ENCODE data around the gene TXNDC11. TPM values are rescaled to one million over a fixed set of nuclear protein-coding genes. Genes with fewer than 3 reads are reported as not detected.

TXNDC11 gene
- total and polyA plus RNA-seq, 4 donors: 19.9 to 43.6 (median 41.1) TPM

GRCh38 chr16:11781773-11782172, 39.1 kb upstream of the TXNDC11 start:
- DNase-seq: no peak

GRCh38 chr16:11780991-11781680, 38.5 kb upstream of the TXNDC11 start:
- 68% methylated on average over 4 of the region's 4 CpGs for WGBS, 2 donors
- DNase-seq (no peak), ATAC-seq (ENCODE audit: low FRiP score) (no peak)
- no peaks in the 10 kb centered on the region for H3K27me3 ChIP-seq (ENCODE audit: control insufficient read depth in 1 of 2, insufficient read depth in 2 of 2, low read length in 1 of 2)
- no peaks in the 10 kb centered on the region for H3K36me3 ChIP-seq (ENCODE audit: control insufficient read depth in 1 of 2, insufficient read depth in 2 of 2, low read length in 1 of 2)
- peaks cover 0 to 2% of the 10 kb centered on the region in 2 donors for H3K4me1 ChIP-seq (ENCODE audit: control insufficient read depth in 1 of 2, insufficient read depth in 2 of 2, low read length in 2 of 2)
- H3K27ac ChIP-seq (ENCODE audit: low read depth in 1 of 2, low read length in 2 of 2): peak overlapping the region in 1 of 2 donors; percentile 51
- intact Hi-C loops (cut with DNase I): loop anchor here in 1 of 2 donors (5.0 kb wide), 1 partner anchor 39 kb away; the partner anchor contains the start of gene TXNDC11
- no peaks in the 10 kb centered on the region for H3K9me3 ChIP-seq (ENCODE audit: control insufficient read depth, low read length)
- H3K4me3 ChIP-seq (ENCODE audit: low read length in 2 of 2): no peak overlapping the region

More at GRCh38 chr16:11781773-11782172, 39.1 kb upstream of the TXNDC11 start:
- H3K4me3 ChIP-seq (ENCODE audit: low read length in 2 of 2): peak overlapping the region; percentile 9 to 34
- H3K27me3 ChIP-seq (ENCODE audit: control insufficient read depth in 1 of 2, insufficient read depth in 2 of 2, low read length in 1 of 2): no peaks in the 10 kb centered on the region
- WGBS, 2 donors: 11 to 14% methylated on average over 5 of the region's 5 CpGs
- intact Hi-C loops (cut with DNase I): loop anchor here in 1 of 2 donors (5.0 kb wide), 1 partner anchor 39 kb away; the partner anchor contains the start of gene TXNDC11
- H3K27ac ChIP-seq (ENCODE audit: low read depth in 1 of 2, low read length in 2 of 2): peak overlapping the region; percentile 62 to 95
- H3K9me3 ChIP-seq (ENCODE audit: control insufficient read depth, low read length): no peaks in the 10 kb centered on the region
- ATAC-seq (ENCODE audit: low FRiP score): no peak
- peaks cover 0 to 2% of the 10 kb centered on the region in 2 donors for H3K4me1 ChIP-seq (ENCODE audit: control insufficient read depth in 1 of 2, insufficient read depth in 2 of 2, low read length in 2 of 2)
- no peaks in the 10 kb centered on the region for H3K36me3 ChIP-seq (ENCODE audit: control insufficient read depth in 1 of 2, insufficient read depth in 2 of 2, low read length in 1 of 2)

GRCh38 chr16:11779074-11779473, 36.4 kb upstream of the TXNDC11 start:
- peaks cover 2 to 7% of the 10 kb centered on the region in 2 donors for H3K36me3 ChIP-seq (ENCODE audit: control insufficient read depth in 1 of 2, insufficient read depth in 2 of 2, low read length in 1 of 2)

GRCh38 chr16:11774065-11774626, 31.5 kb upstream of the TXNDC11 start:
- Histone ChIP-seq H3K36me3 (ENCODE audit: control insufficient read depth in 1 of 2, insufficient read depth in 2 of 2, low read length in 1 of 2) (peaks cover 10% of the 10 kb centered on the region in 2 donors), H3K4me3 (ENCODE audit: low read length in 2 of 2) (no peak overlapping the region), H3K9me3 (ENCODE audit: control insufficient read depth, low read length) (no peaks in the 10 kb centered on the region), H3K27me3 (ENCODE audit: control insufficient read depth in 1 of 2, insufficient read depth in 2 of 2, low read length in 1 of 2) (no peaks in the 10 kb centered on the region), H3K4me1 (ENCODE audit: control insufficient read depth in 1 of 2, insufficient read depth in 2 of 2, low read length in 2 of 2) (no peaks in the 10 kb centered on the region), H3K27ac (ENCODE audit: low read depth in 1 of 2, low read length in 2 of 2) (no peak overlapping the region)
- 95% methylated on average over 3 of the region's 3 CpGs for WGBS, 2 donors
- intact Hi-C loops (cut with DNase I): no loop called here
- DNase-seq: no peak
- no peak for ATAC-seq (ENCODE audit: low FRiP score)

More at GRCh38 chr16:11779074-11779473, 36.4 kb upstream of the TXNDC11 start:
- DNase-seq (no peak), ATAC-seq (ENCODE audit: low FRiP score) (no peak)
- H3K27me3 ChIP-seq (ENCODE audit: control insufficient read depth in 1 of 2, insufficient read depth in 2 of 2, low read length in 1 of 2): no peaks in the 10 kb centered on the region
- no peaks in the 10 kb centered on the region for H3K9me3 ChIP-seq (ENCODE audit: control insufficient read depth, low read length)
- 97% methylated on average over 7 of the region's 7 CpGs for whole genome bisulfite sequencing, 2 donors
- H3K4me1 ChIP-seq (ENCODE audit: control insufficient read depth in 1 of 2, insufficient read depth in 2 of 2, low read length in 2 of 2): no peaks in the 10 kb centered on the region
- H3K27ac ChIP-seq (ENCODE audit: low read depth in 1 of 2, low read length in 2 of 2): no peak overlapping the region
- H3K4me3 ChIP-seq (ENCODE audit: low read length in 2 of 2): no peak overlapping the region
- intact Hi-C loops (cut with DNase I): no loop called here

- 86 to 88% methylated on average over 7 of the region's 7 CpGs for WGBS, 2 donors
- no peak overlapping the region for H3K4me3 ChIP-seq (ENCODE audit: low read length in 2 of 2)
These were observed 26.2 kb upstream of the TXNDC11 start for GRCh38 chr16:11768849-11769248.

GRCh38 chr16:11762431-11762830, 19.8 kb upstream of the TXNDC11 start:
- Histone ChIP-seq H3K4me3 (ENCODE audit: low read length in 2 of 2) (no peak overlapping the region), H3K27ac (ENCODE audit: low read depth in 1 of 2, low read length in 2 of 2) (no peak overlapping the region), H3K27me3 (ENCODE audit: control insufficient read depth in 1 of 2, insufficient read depth in 2 of 2, low read length in 1 of 2) (no peaks in the 10 kb centered on the region), H3K36me3 (ENCODE audit: control insufficient read depth in 1 of 2, insufficient read depth in 2 of 2, low read length in 1 of 2) (peaks cover 10% of the 10 kb centered on the region in 2 donors), H3K9me3 (ENCODE audit: control insufficient read depth, low read length) (no peaks in the 10 kb centered on the region), H3K4me1 (ENCODE audit: control insufficient read depth in 1 of 2, insufficient read depth in 2 of 2, low read length in 2 of 2) (no peaks in the 10 kb centered on the region)
- 88 to 90% methylated on average over 4 of the region's 4 CpGs for WGBS, 2 donors
- DNase-seq (no peak), ATAC-seq (ENCODE audit: low FRiP score) (no peak)
- intact Hi-C loops (cut with DNase I): no loop called here

More at GRCh38 chr16:11768849-11769248, 26.2 kb upstream of the TXNDC11 start:
- no peak overlapping the region for H3K27ac ChIP-seq (ENCODE audit: low read depth in 1 of 2, low read length in 2 of 2)
- no peak for ATAC-seq (ENCODE audit: low FRiP score)
- no peaks in the 10 kb centered on the region for H3K27me3 ChIP-seq (ENCODE audit: control insufficient read depth in 1 of 2, insufficient read depth in 2 of 2, low read length in 1 of 2)
- intact Hi-C loops (cut with DNase I): no loop called here
- H3K36me3 ChIP-seq (ENCODE audit: control insufficient read depth in 1 of 2, insufficient read depth in 2 of 2, low read length in 1 of 2): peaks cover 7 to 14% of the 10 kb centered on the region in 2 donors
- DNase-seq: no peak
- no peaks in the 10 kb centered on the region for H3K4me1 ChIP-seq (ENCODE audit: control insufficient read depth in 1 of 2, insufficient read depth in 2 of 2, low read length in 2 of 2)
- no peaks in the 10 kb centered on the region for H3K9me3 ChIP-seq (ENCODE audit: control insufficient read depth, low read length)

- no peaks in the 10 kb centered on the region for H3K27me3 ChIP-seq (ENCODE audit: control insufficient read depth in 1 of 2, insufficient read depth in 2 of 2, low read length in 1 of 2)
- no peak overlapping the region for H3K27ac ChIP-seq (ENCODE audit: low read depth in 1 of 2, low read length in 2 of 2)
- H3K9me3 ChIP-seq (ENCODE audit: control insufficient read depth, low read length): no peaks in the 10 kb centered on the region
- 97% methylated on average over 4 of the region's 4 CpGs for WGBS, 2 donors
- H3K4me1 ChIP-seq (ENCODE audit: control insufficient read depth in 1 of 2, insufficient read depth in 2 of 2, low read length in 2 of 2): no peaks in the 10 kb centered on the region
- DNase-seq: no peak
- ATAC-seq (ENCODE audit: low FRiP score): no peak
- H3K4me3 ChIP-seq (ENCODE audit: low read length in 2 of 2): no peak overlapping the region
- intact Hi-C loops (cut with DNase I): no loop called here
- peaks cover 6 to 9% of the 10 kb centered on the region in 2 donors for H3K36me3 ChIP-seq (ENCODE audit: control insufficient read depth in 1 of 2, insufficient read depth in 2 of 2, low read length in 1 of 2)
These were observed 17.3 kb upstream of the TXNDC11 start for GRCh38 chr16:11759997-11760396.

GRCh38 chr16:11759163-11759834, 16.6 kb upstream of the TXNDC11 start:
- no peak overlapping the region for H3K4me3 ChIP-seq (ENCODE audit: low read length in 2 of 2)
- WGBS, 2 donors: 82 to 84% methylated on average over 9 of the region's 9 CpGs
- DNase-seq (no peak), ATAC-seq (ENCODE audit: low FRiP score) (no peak)
- no peaks in the 10 kb centered on the region for H3K27me3 ChIP-seq (ENCODE audit: control insufficient read depth in 1 of 2, insufficient read depth in 2 of 2, low read length in 1 of 2)
- H3K36me3 ChIP-seq (ENCODE audit: control insufficient read depth in 1 of 2, insufficient read depth in 2 of 2, low read length in 1 of 2): peaks cover 6 to 9% of the 10 kb centered on the region in 2 donors
- no peak overlapping the region for H3K27ac ChIP-seq (ENCODE audit: low read depth in 1 of 2, low read length in 2 of 2)
- no peaks in the 10 kb centered on the region for H3K9me3 ChIP-seq (ENCODE audit: control insufficient read depth, low read length)
- intact Hi-C loops (cut with DNase I): no loop called here
- no peaks in the 10 kb centered on the region for H3K4me1 ChIP-seq (ENCODE audit: control insufficient read depth in 1 of 2, insufficient read depth in 2 of 2, low read length in 2 of 2)
